GM19324 (cell line): ENCODE results near the gene EIPR1.

ENCODE experiments used
- ATAC-seq: cut with Tn5 transposase; IDR thresholded peaks from one replicate; pipeline ENCODE4 v1.9.1; 2021; ENCODE audit warnings: mild to moderate bottlenecking, moderate library complexity; ENCODE audit not compliant: unreplicated experiment, low FRiP score

The EIPR1 gene

DNA sequence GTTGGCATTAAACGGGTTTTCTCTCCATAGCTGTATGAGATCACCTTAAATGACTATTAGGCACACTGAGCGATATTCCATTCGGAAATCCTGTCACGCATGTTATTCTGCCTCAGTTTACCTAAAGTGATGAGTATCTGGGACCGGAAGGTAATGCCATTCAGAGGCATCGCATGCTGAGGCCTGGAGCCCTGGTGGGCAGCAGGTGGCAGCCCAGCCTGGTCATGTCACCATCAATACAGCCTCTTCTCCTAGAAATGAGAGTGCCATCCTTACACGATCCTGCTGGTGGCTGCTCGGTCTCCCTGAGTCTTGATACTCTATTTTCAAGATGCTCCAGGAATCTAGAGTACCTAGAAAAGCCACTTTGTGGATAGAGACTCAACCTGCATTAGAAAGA, 119.8 kb downstream of the EIPR1 start:
- no peak for ATAC-seq

DNA sequence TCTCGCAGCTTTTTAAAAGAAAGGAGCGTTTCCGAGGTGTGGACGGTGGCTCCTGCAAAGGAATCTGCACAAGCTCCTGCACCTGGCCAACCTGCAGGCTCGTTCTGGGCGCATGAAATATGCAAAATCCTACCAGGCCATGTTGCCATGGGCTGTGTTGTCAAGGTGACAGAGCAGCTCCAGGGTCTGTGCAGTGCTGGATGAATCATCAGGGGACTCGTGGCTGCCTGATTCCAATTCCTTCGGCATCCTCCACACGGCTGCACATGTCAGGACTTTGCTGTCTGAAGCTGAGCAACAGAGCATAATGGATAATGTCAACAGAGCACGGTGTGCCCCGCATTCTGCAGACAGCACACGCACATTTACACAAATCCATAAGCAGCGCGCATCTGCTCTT, 120.5 kb downstream of the EIPR1 start:
- no peak for ATAC-seq

DNA sequence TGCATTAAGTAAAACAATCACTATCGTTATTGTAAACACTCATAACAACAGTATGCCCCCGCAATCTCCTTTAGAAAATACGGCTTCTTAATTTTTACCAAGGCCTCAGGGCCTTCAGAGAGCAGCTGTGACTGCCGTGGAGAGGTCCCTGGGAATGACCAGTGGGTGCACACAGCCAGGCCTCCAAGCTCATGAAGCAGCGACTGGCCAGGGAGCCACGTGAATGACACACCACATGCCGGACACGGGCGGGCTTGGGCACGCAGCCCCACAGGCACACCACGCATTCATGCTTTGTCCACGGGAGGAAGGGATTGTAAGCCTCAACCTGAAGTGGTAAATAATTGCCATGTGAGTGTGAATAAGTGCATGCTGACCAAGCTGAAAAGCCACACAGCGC, 121.0 kb downstream of the EIPR1 start:
- no peak for ATAC-seq

DNA sequence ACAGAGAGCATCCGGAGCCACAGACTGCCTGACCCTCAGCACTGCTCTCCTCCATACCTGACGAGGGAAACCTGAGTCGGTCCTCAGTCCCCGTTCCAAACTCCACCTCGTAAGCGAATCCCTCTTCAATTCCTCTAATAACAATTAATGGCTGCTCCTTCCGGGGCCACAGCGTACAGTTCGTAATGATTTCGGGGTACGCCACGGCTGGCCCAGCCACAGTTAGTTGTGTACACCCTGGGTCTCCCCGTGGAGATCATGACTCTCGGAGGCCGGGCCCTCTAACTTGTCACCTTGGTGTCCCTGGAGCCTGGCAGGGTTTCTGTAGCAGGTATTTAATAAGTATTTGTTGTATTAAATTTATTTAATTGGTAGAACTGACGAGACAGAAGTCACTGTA, 121.5 kb downstream of the EIPR1 start:
- ATAC-seq: no peak

DNA sequence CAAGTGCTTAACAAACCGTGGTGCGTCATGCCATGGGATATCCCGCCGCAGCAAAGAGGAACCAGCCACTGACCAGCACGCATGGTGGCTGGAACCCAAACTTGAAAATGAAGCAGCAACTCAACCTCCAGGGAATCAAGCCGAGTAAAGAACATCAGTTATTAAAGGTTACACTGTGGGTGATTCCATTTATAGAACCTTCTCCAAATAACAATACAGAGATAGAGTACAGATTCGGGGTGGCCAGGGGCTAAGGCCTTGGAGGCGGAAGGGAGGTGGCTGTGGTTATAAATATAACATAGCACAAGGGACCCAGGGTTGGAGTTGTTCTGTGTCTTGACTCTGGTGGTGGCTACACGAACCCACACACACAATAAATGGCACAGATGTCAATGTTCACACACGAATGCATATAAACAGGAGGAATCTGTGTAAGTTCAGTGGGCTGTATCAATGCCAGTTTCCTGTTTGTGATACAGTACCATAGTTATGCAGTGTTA, 123.1 kb downstream of the EIPR1 start:
- ATAC-seq: no peak

DNA sequence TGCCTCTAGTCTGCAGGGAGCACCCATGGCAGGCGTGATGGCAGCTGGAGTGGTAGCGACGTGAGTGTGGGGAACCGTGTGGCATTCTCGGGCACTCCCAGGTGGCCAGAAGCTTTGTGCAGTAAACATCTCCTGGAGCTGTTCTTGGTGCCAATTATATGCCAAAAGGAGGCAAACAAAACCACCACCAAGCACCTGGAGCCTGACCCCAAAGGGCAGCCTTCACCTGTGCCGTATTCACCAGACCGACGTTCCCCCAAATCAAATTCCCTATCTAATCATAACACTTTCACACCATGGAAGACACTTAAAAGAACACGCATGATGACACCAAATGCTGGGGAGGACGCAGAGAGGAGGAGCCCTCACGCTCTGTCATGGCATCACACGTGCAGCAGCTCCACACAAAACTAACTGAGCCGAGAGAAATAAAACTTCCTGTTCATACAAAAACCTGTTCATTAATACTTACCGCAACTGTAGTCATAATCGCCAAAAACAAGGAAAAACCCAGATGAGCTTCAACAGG, 123.6 kb downstream of the EIPR1 start:
- no peak for ATAC-seq

DNA sequence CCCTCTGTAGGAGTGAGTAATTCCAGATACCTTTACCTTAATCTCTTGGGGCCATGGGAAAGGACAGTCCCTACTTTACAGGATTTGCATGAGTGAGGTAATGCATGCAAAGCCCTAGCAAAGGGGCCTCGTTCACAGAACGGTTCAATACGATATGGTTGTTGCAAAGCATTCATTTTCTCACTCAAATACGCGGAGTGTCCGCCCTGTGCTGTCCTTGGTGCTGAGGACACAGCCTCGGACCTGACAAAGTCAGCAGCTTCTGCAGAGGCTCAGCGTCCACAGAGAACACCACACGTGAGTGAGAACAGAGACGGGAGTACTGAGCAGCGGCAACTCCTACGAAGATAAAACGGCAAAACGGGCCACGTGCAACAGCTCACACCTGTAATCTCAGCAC, 125.7 kb downstream of the EIPR1 start:
- no peak for ATAC-seq

DNA sequence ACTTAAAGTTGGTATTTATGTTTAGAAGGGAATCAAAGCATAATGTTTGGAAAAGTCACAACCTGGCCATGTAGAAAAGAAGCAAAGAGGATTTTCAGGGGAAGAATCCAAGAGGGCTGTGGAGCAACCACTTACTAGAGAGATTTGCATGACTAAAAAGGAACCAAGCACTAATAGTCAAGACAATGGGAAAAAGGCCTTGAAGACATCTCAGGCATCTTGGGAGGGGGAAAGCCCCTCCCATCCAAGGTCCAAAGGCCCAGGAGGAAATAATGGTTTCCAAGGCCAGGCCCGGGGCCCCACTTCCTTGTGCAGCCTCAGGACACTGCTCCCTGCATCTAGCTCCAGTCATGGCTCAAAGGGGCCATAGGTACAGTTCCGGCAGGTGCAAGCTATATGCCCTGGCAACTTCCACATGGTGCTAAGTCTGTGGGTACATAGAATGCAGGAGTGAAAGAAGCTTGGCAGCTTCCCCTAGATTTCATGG, 128.1 kb downstream of the EIPR1 start:
- no peak for ATAC-seq

DNA sequence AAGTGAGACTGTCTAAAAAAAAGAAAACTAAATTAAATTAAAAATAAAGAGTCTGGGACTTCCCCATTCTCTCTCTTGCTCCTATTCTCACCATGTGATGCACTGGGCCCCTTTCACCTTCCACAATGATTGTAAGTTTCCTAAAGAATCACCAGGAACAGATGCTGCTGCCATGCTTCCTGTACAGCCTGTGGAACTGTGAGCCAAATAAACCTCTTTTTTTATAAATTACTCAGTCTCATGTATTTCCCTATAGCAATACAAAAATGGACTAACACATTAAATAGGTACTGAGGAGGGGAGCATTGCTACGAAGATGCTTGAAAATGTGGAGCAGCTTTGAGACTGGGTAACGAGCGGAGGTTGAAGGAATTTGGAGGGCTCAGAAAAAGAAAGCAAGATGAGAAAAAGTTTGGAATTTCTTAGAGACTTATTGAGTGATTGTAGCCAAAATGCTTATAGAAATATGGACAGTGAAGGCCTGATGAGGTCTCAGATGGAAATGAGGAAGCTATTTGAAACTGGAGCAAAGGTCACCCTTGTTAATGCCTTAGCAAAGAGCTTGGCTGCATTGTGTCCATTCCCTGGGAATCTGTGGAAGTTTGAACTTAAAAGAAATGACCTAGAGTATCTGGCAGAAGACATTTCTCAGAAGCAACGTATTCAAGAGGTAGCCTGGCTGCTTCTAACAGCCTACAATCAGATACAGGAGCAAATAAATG, 128.7 kb downstream of the EIPR1 start:
- ATAC-seq: no peak

DNA sequence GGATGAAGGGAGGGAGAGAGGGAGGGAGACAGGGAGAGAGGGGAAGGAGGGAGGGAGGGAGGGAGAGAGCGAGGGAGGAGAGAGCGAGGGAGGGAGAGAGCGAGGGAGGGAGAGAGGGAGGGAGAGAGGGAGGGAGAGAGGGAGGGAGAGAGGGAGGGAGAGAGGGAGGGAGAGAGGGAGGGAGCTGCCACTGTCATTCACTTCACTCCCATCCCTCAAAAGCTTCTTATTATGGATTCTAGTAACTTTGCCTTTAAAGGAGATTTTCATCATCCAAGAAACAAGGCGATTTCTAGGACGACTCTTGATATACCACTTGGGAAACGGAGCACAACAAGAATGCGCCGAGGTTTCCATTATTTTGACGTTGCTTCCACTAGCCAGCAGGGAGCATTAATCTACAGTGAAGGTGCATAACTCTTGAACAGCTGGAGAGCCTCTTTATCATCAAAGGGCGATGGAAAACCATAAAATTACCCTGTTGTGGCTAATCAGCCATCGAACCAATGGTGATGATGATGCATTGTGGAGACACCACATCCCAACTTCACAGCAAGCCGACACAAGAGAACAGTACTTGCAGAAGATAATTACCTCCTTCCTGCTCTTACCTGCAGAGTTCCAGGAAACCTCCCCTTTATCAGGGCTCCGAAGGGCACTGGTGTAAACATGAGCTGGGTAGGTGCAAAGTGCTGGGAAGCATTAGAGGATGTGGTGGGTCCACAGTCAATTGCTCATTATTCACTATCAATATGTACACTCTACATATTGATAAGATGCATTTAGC, 130.5 kb downstream of the EIPR1 start:
- ATAC-seq: no peak

DNA sequence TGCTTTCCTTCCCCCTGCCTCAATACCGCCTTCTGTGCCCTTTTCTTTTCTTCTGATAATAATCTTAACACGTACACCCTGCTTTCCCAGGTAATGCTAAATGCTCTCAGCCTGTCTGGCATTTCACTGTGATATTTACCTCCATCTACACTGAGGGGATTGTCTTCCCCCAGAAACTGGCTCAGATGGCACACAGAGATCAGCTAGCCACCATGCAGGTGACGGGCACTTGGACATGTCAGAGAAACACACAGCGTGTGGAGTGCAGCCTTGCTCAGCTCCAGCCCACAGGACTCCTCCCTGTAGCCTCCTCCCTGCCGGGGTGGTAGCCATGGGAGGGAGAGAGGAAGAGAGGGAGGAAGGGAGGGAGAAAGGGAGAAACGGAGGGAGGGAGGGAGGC, 131.2 kb downstream of the EIPR1 start:
- no peak for ATAC-seq

DNA sequence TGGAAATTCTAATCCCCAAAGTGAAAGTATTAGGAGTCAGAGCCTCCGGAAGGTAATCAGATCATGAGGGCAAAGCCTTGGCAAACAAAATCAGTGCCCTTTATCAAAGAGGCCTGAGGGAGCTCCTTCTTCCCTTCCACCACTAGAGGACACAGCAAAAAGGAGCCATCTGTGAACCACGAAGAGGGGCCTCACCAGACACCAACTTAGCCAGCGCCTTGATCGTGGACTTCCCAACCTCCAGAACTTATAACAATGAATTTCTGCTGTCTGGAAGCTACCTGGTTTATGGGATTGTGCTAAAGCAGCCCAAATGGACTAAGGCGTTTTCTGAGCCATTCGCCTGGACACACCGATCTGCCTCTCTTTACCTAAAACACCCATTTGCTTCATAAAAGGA, 133.1 kb downstream of the EIPR1 start:
- ATAC-seq: no peak

DNA sequence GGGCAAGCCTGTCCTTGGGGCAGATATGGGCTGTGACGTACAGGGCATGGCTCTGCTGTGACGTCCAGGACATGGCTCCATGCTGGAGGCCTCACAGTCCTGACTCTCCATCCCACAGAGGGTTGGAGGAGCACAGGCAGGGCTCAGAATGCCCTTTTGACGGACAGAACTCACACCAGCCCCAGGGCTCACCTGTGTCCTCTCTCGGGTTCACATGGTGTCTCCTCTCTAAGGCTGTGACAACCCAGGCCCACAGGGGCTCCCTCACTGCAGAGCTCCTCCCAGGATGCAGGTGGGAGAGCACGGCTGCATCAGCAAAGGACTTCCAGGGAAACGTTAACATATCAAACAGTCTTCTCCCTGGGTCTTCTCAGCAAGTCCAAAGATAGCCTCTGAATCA, 133.8 kb downstream of the EIPR1 start:
- no peak for ATAC-seq

DNA sequence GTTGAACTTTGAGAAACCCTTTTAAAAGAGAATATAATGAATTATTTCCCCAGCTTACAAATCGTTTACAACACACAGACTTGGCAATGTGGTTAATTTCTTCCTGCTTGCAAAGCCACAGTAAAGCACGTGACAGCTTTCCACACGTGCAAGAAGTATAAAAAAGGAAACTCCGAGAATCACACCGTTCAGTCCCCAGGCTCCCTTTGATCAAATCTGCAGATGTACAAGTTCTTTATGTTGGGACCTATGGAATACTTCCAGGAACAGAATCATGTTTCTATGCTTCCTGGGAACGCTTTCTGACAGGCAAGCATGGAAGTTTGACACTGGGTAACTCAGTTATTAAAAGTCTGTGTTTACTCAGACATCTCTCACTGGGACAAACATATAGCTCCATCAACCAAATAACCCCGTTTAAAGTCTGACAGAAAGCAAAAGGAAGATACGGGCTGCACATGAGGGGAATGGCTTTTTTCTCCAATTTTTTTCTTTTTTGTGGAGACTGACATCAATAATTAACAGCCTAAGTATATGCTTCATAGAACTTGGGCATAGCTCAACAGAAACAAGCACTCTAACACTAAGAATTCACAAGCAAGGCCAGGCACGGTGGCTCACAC, 134.8 kb downstream of the EIPR1 start:
- ATAC-seq: peak; percentile 55

DNA sequence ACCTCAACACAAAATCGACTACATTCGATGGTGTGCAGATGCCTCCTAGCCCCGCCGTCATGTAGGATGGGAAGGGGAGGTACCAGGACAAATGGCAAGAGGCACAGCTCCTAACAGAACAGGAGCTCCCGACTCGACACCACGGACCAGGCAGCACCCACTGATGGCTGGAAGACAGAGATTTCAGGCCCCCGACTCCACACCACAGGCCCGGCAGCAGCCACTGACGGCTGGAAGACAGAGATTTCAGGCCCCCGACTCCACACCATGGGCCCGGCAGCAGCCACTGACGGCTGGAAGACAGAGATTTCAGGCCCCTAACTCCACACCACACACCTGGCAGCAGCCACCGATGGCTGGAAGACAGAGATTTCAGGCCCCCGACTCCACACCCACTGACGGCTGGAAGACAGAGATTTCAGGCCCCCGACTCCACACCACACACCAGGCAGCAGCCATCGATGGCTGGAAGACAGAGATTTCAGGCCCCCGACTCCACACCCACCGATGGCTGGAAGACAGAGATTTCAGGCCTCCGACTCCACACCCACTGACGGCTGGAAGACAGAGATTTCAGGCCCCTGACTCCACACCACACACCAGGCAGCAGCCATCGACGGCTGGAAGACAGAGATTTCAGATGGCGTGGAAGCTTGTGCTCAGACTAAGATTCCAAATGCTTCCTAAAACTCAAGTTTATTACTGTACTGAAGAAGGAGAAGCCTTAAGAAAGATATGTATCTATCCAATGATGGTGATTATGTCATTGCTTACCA, 135.5 kb downstream of the EIPR1 start:
- ATAC-seq: no peak

DNA sequence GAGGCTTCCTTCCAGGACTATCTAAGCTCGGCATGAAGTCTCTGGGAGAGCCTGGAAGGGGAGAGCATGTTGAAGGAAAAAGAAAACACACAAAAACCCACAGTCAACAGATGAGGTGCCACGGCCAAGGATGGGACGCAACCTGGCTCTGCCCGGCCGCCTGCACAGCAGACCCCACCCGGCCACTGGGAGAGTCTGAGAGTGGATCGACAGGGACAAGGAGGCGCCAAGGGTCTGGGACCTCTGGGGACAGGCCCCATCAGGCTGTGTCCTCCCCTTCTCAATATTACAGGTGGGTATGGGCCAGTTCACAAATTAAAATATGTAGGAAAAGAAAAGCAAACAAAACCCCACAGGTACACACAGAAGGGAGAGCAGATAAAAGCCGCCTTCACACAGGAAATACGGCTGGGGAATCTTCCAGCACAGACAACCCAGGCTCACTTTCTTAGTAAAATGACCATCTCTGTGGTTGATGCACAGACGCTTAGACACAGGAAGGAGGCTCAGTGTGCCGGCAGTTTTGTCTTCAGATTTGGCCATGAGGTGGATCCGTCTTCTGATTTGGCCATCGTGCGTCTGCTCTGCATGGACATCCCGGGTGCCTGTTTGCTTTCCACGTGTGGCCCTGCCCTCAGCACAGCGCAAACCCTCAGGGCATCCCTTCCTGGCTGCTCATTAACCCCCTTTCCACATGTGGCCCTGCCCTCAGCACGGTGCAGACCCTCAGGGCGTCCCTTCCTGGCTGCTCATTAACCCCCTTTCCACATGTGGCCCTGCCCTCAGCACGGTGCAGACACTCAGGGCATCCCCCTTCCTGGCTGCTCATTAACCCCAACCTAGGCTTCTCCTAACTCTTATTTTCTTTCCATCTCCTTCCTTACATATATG, 138.4 kb downstream of the EIPR1 start:
- ATAC-seq: no peak

DNA sequence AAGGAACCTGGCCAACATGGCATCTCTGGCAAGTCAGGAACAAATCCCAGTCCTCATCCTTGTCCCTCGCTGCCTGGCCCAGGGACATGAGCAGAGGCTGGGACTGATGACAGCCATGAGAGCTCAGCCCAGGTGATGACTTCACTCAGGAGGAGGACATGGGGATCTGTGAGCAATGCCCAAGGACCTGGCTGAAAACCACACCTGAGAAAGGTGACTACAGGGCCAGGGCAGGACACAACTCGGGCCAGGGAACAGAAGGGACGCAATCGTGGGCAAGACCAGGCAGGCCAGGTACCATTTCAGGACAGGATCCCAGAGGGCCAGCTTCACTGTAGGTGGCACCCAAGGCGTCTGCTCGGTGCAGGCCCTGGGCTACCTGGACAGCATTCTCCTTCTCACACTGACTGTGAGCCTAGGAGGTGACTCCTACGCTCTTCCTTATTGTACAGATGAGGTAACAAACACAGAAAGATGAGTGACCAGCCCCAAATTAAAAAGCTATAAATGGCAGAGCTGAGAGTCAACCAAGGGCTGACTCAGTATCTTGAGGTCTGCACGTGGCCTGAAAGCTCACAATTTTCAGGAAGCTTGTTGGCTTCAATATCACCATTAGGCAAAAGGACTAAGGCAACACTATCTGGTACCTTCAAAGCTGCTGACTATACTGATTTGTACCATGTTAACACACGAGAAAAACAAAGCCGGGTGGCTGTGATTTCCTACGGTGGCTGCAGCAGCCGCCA, 141.1 kb downstream of the EIPR1 start:
- ATAC-seq: no peak

DNA sequence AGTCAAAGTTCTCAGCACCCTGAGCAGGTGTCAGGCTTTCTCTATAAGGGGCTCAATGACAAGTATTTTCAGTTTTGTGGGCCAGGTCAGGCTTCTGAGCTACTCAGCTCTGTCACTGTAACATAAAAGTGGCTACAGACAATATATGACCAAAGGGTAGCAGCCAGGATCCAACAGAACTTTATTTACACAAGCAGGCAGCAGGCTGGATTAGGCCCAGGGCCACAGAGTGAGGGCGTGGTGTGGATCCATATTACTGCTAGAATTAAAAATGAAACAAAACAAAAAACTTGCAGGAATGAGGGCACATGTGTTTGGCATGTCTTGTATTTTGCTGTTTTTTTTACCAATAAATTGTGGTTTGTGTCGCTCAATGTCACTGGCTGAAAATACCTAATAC, 143.7 kb downstream of the EIPR1 start:
- no peak for ATAC-seq

DNA sequence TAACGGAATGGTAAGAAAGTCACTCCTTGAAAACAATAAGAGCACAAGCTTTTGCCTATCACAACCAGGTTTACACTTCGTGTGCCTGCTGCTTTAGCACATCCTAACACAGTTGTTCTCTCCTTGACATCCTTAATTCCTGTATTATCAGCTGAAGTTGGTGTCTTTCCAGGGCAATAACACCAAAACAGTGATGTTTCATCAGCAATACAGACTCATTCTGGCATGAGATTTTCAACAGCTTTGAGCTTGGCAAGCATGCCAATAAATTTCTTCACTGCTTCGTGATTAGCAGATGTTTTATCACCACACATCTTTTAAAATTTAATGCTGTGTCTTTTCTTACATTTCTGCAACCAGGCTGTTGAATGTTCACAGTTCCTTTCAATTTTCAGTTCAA, 148.4 kb downstream of the EIPR1 start:
- ATAC-seq: no peak
